HepG2 (cell line): ENCODE data around the gene HTR6. TPM values are rescaled to one million over a fixed set of nuclear protein-coding genes. Genes with fewer than 3 reads are reported as not detected.
A peak's percentile ranks its signal among the peaks of the same experiment; 100 is the strongest.

ENCODE experiments used
- HOXA5 ChIP-seq: sonication (generic); formaldehyde crosslinking; IDR thresholded peaks from 2 replicates; pipeline ENCODE4 v1.4.0; 2020; ENCODE audit warnings: missing genetic modification reagents
- NCOR1 ChIP-seq: fragments of 200-600 bp; sonication (generic); IDR thresholded peaks from 2 replicates; pipeline ENCODE4 v1.7.0; 2017; ENCODE audit warnings: antibody characterized with exemption, low read length, borderline replicate concordance
- NKX3-1 ChIP-seq: sonication (generic); formaldehyde crosslinking; IDR thresholded peaks from 2 replicates; pipeline ENCODE4 v1.5.0; 2020; ENCODE audit warnings: missing genetic modification reagents
- NONO ChIP-seq, 2 experiments: fragments of 450-650 bp in 1 of 2; sonication (generic) in 1 of 2; formaldehyde crosslinking in 1 of 2; IDR thresholded peaks in 1 of 2; conservative IDR thresholded peaks in 1 of 2; 2 replicates each; pipeline versions ENCODE4 v1.6.1 to v1.8.0; 2017 to 2022; ENCODE audit warnings: mild to moderate bottlenecking in 1 of 2, missing genetic modification reagents in 1 of 2, moderate library complexity in 1 of 2
- NR1H2 ChIP-seq: sonication (generic); formaldehyde crosslinking; IDR thresholded peaks from 2 replicates; pipeline ENCODE4 v1.8.1; 2022; ENCODE audit warnings: low read depth, missing genetic modification reagents, borderline replicate concordance
- NR2F1 ChIP-seq, 2 experiments: fragments of 450-650 bp in 1 of 2; formaldehyde crosslinking in 1 of 2; IDR thresholded peaks; 2 replicates each; pipeline versions ENCODE4 v1.5.0 to v1.6.1; 2016 to 2020; ENCODE audit warnings: mild to moderate bottlenecking in 1 of 2, missing compliant biosample characterization in 1 of 2, missing genetic modification reagents in 1 of 2, moderate library complexity in 1 of 2
- TCF7 ChIP-seq: sonication (generic); IDR thresholded peaks from 2 replicates; pipeline ENCODE4 v1.6.1; 2016; ENCODE audit warnings: antibody characterized with exemption, low read depth
- TEAD2 ChIP-seq: sonication (generic); formaldehyde crosslinking; IDR thresholded peaks from 2 replicates; pipeline ENCODE4 v1.9.0; 2021; ENCODE audit warnings: missing genetic modification reagents
- ZMYM3 ChIP-seq: sonication (generic); formaldehyde crosslinking; IDR thresholded peaks from 2 replicates; pipeline ENCODE4 v1.5.1; 2020; ENCODE audit warnings: mild to moderate bottlenecking, missing genetic modification reagents
- polyA plus RNA-seq, 8 experiments: library from polyadenylated mRNA; depleted of rRNA in 3 of 8; stranded (reverse) in 7 of 8; unstranded in 1 of 8; fragments of >200 nt; fragmentation: Illumina TruSeq in 4 of 8; extraction: Trizol in 4 of 8; gene quantifications; 2 replicates each; pipeline versions ENCODE4 v1.2.1 to v1.2.3, GENCODE V29; 2011 to 2016; ENCODE audit warnings: low read depth in 4 of 8, missing spikeins in 1 of 8, mixed read lengths in 1 of 8; ENCODE audit not compliant: insufficient read depth in 1 of 8
- total RNA-seq, 5 experiments: library from RNA; depleted of rRNA; stranded (reverse); fragments of >200 nt; fragmentation: Illumina TruSeq; extraction: Trizol; gene quantifications; 2 replicates each; pipeline ENCODE4 v1.2.3, GENCODE V29; 2016; ENCODE audit warnings: low read depth in 1 of 5
- TF ChIP-seq, protein P1 (sequence below): IDR thresholded peaks from 2 replicates; pipeline ENCODE4 v1.6.1; 2012; ENCODE audit warnings: low read depth, low read length, improper control_type of control experiment
- TF ChIP-seq, protein P2 (sequence below): sonication (generic); formaldehyde crosslinking; conservative IDR thresholded peaks from 2 replicates; pipeline ENCODE4 v1.8.0; 2022; ENCODE audit warnings: low read depth, missing genetic modification reagents
- TF ChIP-seq, protein P3 (sequence below): sonication (generic); formaldehyde crosslinking; conservative IDR thresholded peaks from 2 replicates; pipeline ENCODE4 v1.8.0; 2022; ENCODE audit warnings: mild to moderate bottlenecking, moderate library complexity, missing genetic modification reagents
- TF ChIP-seq, protein P4 (sequence below): IDR thresholded peaks from 2 replicates; pipeline ENCODE4 v1.6.1; 2016; ENCODE audit warnings: mild to moderate bottlenecking, missing biosample characterization, missing genetic modification reagents
- TF ChIP-seq, protein P5 (sequence below): sonication (generic); formaldehyde crosslinking; IDR thresholded peaks from 2 replicates; pipeline ENCODE4 v1.4.0; 2020; ENCODE audit warnings: missing genetic modification reagents
- TF ChIP-seq, protein P6 (sequence below): IDR thresholded peaks from 2 replicates; pipeline ENCODE4 v1.6.1; 2016; ENCODE audit warnings: low read depth, missing genetic modification reagents, missing compliant biosample characterization

Gene HTR6
- total and polyA plus RNA-seq, 2 of the 13 experiments (the other 11 are each of a cell fraction or from before 2014, with no cell fraction given), result 0.04 TPM; not detected in 1

DNA sequence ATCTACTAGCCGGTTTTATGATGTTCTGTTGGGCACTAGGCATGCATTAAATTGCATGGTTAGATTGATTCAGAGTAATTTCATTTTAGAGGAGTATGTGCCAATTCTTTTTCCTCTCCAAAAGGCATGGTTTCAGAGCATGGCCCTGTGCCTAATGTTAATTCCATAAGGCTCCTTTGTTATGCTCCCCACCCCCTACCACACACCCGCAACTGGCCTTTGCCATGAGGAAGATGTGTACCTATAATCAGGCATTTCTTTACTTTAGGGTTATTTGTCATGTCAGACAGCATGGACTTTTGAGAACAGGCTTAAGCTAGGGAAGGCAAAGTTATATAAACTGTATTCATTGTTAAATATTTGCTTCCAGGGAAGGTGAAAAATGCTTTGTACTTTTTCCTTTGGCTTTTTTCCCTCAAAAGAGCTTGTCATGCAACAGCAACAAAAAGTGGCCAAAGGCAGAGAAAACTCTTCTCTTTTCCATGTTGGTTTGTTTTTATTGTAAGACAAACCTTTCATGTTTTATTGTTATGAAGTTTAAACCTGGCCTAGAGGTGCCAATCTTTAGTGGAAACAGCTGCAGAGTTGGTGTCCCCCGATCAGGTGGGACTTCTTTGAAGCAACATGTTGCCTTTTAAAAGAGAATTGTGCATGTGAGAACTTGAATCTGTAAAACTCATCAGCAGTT, 44.8 kb upstream of the HTR6 start (continued):
- TF ChIP-seq NONO (IDR thresholded peaks at IDR 0.05), result no peak
- no peak; the same call in 1 of the 2 replicates for TF ChIP-seq NONO (CRISPR knock-in tag; conservative IDR thresholded peaks at IDR 0.05)
- TF ChIP-seq NKX3-1 (CRISPR knock-in tag), result no peak
- no peak for TF ChIP-seq TEAD2 (CRISPR knock-in tag)
- TF ChIP-seq NR1H2 (CRISPR knock-in tag), result no peak
- TF ChIP-seq, protein P1, sequence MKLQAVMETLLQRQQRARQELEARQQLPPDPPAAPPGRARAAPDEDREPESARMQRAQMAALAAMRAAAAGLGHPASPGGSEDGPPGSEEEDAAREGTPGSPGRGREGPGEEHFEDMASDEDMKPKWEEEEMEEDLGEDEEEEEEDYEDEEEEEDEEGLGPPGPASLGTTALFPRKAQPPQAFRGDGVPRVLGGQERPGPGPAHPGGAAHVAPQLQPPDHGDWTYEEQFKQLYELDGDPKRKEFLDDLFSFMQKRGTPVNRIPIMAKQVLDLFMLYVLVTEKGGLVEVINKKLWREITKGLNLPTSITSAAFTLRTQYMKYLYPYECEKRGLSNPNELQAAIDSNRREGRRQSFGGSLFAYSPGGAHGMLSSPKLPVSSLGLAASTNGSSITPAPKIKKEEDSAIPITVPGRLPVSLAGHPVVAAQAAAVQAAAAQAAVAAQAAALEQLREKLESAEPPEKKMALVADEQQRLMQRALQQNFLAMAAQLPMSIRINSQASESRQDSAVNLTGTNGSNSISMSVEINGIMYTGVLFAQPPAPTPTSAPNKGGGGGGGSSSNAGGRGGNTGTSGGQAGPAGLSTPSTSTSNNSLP, result peak; percentile 86
- TF ChIP-seq, protein P2, sequence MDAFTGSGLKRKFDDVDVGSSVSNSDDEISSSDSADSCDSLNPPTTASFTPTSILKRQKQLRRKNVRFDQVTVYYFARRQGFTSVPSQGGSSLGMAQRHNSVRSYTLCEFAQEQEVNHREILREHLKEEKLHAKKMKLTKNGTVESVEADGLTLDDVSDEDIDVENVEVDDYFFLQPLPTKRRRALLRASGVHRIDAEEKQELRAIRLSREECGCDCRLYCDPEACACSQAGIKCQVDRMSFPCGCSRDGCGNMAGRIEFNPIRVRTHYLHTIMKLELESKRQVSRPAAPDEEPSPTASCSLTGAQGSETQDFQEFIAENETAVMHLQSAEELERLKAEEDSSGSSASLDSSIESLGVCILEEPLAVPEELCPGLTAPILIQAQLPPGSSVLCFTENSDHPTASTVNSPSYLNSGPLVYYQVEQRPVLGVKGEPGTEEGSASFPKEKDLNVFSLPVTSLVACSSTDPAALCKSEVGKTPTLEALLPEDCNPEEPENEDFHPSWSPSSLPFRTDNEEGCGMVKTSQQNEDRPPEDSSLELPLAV (CRISPR knock-in tag), result no peak
- TF ChIP-seq, protein P3, sequence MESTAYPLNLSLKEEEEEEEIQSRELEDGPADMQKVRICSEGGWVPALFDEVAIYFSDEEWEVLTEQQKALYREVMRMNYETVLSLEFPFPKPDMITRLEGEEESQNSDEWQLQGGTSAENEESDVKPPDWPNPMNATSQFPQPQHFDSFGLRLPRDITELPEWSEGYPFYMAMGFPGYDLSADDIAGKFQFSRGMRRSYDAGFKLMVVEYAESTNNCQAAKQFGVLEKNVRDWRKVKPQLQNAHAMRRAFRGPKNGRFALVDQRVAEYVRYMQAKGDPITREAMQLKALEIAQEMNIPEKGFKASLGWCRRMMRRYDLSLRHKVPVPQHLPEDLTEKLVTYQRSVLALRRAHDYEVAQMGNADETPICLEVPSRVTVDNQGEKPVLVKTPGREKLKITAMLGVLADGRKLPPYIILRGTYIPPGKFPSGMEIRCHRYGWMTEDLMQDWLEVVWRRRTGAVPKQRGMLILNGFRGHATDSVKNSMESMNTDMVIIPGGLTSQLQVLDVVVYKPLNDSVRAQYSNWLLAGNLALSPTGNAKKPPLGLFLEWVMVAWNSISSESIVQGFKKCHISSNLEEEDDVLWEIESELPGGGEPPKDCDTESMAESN (CRISPR knock-in tag), result no peak
- TF ChIP-seq ZMYM3 (CRISPR knock-in tag), result peak; percentile 31; the same call in 1 of the 2 replicates
- TF ChIP-seq, protein P4, sequence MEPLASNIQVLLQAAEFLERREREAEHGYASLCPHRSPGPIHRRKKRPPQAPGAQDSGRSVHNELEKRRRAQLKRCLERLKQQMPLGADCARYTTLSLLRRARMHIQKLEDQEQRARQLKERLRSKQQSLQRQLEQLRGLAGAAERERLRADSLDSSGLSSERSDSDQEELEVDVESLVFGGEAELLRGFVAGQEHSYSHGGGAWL (CRISPR knock-in tag), result no peak
- TF ChIP-seq, protein P5, sequence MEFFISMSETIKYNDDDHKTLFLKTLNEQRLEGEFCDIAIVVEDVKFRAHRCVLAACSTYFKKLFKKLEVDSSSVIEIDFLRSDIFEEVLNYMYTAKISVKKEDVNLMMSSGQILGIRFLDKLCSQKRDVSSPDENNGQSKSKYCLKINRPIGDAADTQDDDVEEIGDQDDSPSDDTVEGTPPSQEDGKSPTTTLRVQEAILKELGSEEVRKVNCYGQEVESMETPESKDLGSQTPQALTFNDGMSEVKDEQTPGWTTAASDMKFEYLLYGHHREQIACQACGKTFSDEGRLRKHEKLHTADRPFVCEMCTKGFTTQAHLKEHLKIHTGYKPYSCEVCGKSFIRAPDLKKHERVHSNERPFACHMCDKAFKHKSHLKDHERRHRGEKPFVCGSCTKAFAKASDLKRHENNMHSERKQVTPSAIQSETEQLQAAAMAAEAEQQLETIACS (CRISPR knock-in tag), result no peak
- TF ChIP-seq TCF7, result peak; percentile 91
- peak; percentile 100 for TF ChIP-seq HOXA5 (CRISPR knock-in tag)
- peak in 1 of 2 experiments; percentile 51; a peak in 1 of 4 replicates for TF ChIP-seq NR2F1 (CRISPR knock-in tag; IDR thresholded peaks at IDR 0.05)
- TF ChIP-seq NCOR1, result peak; percentile 58; the same call in 1 of the 2 replicates
- TF ChIP-seq, protein P6, sequence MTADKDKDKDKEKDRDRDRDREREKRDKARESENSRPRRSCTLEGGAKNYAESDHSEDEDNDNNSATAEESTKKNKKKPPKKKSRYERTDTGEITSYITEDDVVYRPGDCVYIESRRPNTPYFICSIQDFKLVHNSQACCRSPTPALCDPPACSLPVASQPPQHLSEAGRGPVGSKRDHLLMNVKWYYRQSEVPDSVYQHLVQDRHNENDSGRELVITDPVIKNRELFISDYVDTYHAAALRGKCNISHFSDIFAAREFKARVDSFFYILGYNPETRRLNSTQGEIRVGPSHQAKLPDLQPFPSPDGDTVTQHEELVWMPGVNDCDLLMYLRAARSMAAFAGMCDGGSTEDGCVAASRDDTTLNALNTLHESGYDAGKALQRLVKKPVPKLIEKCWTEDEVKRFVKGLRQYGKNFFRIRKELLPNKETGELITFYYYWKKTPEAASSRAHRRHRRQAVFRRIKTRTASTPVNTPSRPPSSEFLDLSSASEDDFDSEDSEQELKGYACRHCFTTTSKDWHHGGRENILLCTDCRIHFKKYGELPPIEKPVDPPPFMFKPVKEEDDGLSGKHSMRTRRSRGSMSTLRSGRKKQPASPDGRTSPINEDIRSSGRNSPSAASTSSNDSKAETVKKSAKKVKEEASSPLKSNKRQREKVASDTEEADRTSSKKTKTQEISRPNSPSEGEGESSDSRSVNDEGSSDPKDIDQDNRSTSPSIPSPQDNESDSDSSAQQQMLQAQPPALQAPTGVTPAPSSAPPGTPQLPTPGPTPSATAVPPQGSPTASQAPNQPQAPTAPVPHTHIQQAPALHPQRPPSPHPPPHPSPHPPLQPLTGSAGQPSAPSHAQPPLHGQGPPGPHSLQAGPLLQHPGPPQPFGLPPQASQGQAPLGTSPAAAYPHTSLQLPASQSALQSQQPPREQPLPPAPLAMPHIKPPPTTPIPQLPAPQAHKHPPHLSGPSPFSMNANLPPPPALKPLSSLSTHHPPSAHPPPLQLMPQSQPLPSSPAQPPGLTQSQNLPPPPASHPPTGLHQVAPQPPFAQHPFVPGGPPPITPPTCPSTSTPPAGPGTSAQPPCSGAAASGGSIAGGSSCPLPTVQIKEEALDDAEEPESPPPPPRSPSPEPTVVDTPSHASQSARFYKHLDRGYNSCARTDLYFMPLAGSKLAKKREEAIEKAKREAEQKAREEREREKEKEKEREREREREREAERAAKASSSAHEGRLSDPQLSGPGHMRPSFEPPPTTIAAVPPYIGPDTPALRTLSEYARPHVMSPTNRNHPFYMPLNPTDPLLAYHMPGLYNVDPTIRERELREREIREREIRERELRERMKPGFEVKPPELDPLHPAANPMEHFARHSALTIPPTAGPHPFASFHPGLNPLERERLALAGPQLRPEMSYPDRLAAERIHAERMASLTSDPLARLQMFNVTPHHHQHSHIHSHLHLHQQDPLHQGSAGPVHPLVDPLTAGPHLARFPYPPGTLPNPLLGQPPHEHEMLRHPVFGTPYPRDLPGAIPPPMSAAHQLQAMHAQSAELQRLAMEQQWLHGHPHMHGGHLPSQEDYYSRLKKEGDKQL (CRISPR knock-in tag), result peak; percentile 91; the same call in 1 of the 2 replicates
